Colon (tissue), 2 donors: Measurements from ENCODE around the gene POLA2.
"Not testable (repeated sequence)": the region's sequence is repeated elsewhere in the genome, so short reads cannot be mapped to it uniquely, and the experiment has no call there.

Source experiments
- FAIRE-seq: peaks from 2 replicates; lab custom pipeline; 2012; peaks lifted over from hg19 to GRCh38; lab: Jason Lieb, UNC
- donor health status: control.
- donor health status: control.

POLA2 gene, protein sequence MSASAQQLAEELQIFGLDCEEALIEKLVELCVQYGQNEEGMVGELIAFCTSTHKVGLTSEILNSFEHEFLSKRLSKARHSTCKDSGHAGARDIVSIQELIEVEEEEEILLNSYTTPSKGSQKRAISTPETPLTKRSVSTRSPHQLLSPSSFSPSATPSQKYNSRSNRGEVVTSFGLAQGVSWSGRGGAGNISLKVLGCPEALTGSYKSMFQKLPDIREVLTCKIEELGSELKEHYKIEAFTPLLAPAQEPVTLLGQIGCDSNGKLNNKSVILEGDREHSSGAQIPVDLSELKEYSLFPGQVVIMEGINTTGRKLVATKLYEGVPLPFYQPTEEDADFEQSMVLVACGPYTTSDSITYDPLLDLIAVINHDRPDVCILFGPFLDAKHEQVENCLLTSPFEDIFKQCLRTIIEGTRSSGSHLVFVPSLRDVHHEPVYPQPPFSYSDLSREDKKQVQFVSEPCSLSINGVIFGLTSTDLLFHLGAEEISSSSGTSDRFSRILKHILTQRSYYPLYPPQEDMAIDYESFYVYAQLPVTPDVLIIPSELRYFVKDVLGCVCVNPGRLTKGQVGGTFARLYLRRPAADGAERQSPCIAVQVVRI

DNA sequence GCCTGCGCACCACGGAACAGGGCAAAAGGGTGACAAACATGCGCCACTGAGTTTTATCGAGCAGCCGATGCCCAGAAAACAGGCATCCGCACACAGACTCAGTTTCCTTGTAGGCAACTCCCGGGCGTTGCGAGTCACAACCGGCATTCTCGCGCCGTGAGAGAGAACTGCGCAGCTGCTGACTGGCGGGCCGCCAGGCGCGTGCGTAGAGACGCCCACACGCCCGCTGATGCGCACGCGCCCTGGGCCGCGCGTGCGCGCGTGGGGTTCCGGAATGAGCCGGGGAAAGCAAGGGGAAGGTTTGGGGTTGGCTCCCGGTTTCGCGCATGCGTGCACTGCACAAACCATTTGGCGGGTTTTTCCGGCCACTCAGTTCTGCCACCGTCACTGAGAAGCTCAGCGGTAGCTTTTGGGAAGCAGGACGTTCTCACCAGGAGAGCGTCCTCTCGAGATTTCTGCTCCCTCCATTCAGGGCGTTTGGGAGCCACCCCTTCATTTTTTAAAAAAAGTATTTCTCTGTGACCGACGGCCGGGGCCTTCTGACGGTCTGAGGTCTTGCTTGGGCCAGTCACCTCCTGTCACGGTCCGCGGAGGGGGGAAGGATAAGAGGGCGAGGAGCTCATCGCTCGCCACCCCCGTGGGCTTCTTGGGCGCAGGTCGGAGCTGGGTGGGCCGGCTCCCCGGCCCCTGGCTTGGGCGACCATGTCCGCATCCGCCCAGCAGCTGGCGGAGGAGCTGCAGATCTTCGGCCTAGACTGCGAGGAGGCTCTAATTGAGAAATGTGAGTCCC is at the start of gene POLA2:
POLA2 (plus strand) TSS at position 372 of the 790 bp plus-strand sequence; CDS start at position 703, 331 bp downstream.
- FAIRE-seq: no peak

DNA sequence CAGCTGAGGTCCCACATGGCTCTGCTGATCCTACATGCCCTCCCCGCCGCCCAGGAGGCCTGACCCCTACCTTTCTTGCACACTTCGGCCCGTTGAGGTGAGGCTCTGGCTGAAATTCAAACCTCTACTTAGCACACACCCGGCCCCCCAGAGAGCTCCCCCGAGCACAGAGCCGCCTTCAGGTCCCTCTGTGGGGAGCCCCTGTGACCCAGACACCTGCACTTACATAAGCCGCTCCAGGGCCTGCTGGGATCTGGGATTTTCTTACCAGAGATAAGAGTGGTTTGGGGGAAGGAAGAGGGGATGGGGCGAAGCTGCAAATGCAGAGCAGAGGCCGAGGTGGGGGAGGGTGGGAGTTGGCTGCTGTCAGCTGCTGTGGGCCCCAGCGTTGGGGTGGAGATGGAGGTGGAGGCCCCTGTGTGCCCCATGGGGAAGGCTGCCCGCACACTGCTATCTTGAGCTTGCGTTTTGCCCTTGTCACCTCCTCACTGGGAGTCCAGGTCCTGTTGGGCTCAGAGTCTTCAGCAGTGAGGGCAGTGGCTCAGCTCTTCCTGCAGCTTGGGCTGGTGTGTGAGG is 49.4 kb upstream of the POLA2 start:
- FAIRE-seq: no peak

DNA sequence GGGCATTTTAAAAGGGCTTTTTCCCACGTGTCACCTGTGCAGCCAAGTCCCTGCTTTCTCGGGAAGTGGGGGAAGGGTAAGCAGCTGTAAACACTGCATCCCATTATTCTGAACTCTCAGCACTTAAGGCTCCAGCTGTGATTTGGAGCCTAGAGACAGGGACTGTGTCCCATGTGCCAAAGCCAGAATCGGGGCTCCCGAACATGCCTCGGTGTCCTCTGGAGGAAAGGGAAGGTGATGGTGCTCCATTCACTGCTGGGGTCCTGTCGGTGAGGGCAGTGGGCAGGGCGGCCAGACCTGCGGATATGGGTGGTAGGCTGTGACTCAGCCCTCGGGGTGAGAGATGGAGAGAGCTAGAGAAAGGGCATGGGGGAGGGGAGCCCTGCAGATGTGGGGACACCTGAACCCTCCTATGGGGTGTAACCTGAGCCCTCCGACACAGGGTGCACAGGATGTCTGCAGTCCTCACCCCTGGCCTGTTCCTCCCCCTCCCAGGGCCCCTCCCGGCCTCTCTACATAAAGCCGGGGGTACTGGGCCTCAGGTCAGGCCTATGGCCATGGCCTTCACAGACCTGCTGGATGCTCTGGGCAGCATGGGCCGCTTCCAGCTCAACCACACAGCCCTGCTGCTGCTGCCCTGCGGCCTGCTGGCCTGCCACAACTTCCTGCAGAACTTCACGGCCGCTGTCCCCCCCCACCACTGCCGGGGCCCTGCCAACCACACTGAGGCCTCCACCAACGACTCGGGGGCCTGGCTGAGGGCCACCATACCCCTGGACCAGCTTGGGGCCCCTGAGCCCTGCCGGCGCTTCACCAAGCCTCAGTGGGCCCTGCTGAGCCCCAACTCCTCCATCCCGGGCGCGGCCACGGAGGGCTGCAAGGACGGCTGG is 48.2 kb upstream of the POLA2 start:
- FAIRE-seq: no peak

DNA sequence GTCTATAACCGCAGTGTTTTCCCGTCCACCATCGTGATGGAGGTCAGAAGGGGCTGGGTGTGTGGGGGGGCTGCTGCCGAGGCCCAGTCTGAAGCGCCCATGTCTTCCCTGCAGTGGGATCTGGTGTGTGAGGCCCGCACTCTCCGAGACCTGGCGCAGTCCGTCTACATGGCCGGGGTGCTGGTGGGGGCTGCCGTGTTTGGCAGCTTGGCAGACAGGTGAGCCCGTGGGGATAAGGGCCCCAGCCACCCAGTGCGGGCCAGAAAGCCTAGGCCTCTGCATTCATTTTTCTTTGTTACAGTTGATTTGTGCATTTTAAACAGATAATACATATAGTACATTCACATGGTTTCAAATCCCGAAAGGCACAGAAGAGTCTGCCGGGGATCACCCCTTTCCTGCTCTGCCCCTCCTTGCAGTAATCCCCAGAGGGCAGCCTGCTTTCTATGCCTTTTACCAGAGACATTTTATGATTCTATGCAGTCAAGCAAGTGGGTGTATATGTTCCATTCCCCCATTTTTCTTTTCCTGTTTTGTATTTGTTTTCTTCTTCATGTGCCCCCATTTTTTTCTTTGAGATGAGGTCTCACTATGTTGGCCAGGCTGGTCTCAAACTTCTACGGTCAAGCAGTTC is 47.4 kb upstream of the POLA2 start:
- FAIRE-seq: no peak

DNA sequence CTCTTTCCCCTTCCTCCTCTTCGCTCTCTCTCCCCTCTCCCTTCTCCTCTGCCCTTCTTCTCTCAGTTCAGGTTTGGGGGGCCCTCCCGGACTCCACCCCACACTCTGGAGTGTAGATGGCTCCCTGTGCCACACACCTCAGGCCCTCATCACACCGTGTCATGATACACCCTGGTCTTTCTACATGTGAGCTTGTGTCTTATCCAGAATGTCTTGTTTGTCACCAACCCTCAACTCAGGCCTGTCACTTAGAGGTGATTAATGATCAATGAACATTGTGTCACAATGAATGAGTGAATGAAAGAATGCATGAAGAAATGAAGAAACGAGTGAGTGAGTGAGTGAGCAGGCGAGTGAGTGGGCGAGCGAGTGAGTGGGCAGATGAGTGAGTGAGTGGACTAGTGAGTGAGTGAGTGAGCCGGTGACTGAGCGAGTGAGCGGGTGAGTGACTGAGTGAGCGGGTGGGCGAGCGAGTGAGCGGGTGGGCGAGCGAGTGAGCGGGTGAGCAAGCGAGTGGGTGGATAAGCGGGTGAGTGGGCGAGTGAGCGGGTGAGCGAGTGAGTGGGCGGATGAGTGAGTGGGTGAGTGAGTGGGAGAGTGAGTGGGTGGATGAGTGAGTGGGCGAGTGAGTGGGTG is 46.2 kb upstream of the POLA2 start:
- FAIRE-seq: no peak

DNA sequence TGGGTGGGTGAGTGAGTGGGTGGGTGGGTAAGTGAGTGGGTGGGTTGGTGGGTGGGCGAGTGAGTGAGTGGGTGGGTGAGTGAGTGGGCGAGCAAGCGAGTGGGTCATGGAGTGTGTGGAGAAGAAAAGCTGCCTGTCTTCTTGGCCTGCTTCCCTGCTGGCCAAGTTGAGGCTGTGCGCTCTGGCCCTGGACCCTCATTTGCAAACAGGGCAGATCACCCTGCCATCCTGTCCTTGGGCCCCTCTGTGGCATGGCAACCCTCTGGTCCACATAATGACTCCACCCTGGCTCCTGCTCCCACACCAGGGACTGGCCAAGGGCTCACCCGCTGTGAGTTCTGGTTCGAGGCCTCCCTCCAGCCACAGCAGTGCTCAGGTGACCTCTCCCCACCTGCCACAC is 44.9 kb upstream of the POLA2 start:
- no peak for FAIRE-seq

DNA sequence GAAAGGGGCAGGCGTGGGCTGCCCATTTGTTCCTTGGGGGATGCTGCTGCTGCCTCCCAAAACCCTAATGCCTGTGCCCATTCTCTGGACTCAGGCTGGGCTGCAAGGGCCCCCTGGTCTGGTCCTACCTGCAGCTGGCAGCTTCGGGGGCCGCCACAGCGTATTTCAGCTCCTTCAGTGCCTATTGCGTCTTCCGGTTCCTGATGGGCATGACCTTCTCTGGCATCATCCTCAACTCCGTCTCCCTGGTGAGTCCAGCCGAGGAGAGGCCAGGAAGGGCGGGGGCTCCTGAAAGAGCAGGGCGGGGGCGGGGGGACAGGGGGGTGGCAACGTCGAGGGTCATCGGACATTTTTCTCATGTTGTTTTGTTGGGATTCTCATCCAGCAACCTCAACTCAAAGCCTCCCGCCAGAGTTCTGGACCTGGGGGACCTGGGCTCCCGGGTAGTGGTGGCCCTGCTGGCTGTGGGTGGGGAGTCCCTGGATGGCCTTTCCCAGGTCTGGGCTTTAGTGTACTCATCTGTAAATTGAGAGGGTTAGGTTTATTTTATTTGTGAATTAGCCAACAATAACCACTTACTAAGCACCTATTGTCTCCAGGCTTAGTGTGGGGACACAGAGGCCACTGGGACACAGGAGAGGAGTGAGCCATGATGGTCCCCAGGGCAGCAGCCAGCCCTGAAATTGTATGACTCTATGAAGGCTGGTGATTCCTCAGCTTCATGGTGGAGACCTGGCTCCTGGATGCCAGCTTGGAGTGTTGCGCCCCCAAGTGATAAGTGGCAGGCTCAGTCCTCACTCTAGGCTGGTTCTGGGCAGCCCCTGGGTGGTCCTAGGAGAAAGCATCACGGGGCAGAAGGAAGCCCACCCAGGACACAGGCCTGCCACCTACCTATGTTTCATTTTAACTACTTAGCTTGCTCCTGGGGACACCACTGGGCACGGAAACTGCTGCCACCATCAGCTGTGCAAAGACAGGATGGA is 44.0 kb upstream of the POLA2 start:
- no peak for FAIRE-seq

DNA sequence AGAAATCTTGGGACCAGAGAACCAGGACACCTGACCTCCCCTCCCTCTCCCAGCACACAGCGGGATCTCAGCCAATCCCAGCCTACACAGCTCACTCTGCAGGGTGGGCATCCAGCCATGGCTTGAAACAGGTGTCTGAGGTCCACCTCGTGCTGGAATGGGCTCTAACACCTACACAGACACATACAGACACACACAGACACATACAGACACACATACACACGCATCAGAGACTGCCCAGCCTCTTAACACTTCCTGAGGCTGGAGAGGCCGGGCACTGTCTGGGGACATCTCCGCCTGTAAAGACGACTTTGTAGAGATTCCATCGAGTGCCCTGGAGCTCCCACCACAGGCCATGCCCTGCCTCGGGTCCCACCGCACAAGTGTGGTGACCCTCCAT is 43.3 kb upstream of the POLA2 start:
- no peak for FAIRE-seq

DNA sequence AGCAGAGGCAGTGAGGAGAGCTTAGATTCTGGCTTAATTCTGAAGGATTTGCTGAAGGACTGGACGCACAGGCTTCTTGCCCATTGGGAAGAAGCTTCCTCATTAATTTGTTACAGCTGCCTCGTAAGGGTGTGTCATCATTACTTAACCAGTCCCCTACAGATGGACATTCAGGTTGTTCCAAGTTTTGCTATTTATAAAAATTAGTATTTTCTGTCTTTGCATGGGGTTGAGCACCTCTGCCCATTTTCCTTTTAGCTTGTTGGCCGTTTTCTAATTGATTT is 41.9 kb upstream of the POLA2 start:
- no peak for FAIRE-seq

DNA sequence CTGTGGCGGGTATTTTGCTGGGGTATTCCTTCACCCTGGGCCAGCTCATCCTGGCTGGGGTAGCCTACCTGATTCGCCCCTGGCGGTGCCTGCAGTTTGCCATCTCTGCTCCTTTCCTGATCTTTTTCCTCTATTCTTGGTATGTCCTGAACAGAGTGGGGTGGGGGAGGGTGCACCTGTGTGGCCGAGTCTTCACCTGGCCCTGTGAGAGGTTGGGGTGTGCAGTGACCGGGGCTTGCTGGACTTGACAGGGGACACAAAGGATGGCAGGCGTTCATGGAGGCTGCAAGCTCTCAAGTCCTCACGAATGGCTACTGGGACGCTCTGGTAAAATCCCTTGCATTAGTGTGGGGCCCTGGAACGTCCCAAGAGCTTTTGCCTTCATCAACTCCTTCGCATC is 40.7 kb upstream of the POLA2 start:
- FAIRE-seq: no peak

DNA sequence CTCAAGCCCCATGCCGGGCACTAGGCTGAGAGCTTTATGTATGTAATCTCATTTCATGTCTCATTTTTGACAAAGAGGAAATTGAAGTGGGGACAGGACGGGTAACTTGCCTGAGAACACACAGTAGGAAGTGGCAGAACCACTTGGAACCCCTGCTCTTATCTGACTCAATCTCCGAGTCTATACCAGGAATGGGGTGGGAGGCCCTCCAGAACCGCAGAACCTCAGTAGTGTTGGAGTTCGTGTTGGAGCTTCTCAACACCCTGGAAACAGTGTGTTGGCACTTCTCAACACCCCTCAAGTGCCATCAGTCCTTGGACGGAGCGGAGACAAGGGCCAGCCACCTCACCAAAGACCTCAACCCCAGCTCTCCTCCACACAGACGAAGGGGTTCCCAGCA is 38.8 kb upstream of the POLA2 start:
- no peak for FAIRE-seq

DNA sequence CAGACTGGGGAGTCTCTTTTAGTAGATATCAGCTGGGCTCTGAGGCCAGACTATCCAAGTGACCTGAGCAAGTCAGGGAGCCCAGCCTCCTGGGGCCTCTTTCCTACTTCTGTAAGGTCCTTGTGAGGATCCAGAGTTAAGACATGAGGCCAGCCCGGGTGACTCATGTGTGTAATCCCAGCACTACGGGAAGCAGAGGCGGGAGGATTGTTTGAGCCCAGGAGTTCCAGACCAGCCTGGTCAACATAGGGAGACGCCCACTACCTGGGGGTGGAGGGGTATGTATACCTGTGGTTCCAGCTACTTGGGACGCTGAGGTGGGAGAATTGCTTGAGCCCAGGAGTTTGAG is 36.9 kb upstream of the POLA2 start:
- FAIRE-seq: no peak

DNA sequence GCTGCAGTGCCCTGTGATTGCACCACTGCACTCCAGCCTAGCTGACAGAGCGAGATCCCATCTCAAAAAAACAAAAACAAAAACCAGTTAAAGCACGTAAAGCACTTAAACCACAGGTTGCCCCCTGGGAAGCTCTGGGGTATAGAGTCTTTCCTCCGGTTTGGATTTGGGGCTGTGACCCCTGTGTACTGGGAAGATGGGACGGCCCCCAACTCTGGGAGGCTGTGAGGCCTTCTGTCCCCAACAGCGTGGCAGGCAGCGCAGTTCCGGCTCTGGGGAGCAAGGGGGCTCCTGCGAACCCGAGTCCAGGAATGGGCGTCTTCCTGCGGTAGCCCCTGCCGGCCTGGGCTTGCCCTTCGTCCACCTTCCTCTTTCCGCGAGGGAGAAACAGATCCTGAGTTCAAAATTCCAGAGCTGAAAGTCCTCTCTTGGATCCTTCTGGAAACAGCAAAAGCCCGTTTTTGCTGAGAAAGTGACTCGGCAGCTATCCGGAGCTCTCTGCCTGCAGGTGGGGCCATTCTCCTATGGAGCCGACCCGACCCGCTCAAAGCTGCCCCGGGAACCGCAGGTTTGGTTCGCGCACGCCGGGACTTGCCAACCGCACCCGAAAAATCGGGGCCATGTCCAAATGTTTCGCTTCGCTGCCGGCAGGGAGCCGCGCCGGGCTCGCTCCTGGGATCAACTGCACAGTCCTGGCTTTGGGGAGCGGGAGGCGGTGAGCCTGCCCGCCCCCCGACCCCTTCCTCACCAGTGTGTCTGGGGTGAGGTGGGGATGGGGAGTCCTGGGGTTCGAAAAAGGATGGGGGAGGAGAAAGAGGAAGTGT is 36.3 kb upstream of the POLA2 start:
- FAIRE-seq: no peak

DNA sequence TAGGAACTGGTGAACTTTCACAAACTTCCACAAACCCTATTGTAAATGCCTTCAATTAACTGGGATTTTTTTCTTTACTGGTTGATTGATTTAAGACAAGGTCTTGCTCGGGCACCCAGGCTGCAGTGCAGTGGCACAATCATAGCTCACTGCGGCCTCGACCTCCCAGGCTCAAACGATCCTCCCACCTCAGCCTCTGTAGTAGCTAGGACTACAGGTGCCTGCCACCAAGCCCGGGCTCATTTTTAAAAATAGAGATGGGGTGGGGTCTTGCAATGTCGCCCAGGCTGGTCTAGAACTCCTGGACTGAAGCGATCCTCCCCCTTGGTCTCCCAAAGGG is 35.7 kb upstream of the POLA2 start:
- no peak for FAIRE-seq

DNA sequence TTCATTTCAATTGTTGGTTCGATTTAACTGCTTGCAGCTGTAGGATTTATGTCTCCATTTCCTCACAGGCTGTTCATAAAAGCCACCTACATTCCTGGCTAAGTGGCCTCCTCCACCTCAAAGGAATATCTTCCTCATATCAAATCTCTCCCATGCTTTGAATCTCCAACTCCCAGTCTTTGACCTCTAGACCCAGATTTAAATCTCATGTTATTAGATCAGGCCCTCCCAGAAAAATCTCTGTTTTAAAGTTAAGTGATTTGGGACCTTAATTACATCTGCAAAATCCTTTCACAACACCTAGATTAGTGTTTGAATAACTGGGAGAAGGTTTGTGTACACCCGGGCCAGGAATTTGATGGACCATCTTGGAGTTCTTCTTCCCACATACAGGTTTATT is 33.9 kb upstream of the POLA2 start:
- no peak for FAIRE-seq

DNA sequence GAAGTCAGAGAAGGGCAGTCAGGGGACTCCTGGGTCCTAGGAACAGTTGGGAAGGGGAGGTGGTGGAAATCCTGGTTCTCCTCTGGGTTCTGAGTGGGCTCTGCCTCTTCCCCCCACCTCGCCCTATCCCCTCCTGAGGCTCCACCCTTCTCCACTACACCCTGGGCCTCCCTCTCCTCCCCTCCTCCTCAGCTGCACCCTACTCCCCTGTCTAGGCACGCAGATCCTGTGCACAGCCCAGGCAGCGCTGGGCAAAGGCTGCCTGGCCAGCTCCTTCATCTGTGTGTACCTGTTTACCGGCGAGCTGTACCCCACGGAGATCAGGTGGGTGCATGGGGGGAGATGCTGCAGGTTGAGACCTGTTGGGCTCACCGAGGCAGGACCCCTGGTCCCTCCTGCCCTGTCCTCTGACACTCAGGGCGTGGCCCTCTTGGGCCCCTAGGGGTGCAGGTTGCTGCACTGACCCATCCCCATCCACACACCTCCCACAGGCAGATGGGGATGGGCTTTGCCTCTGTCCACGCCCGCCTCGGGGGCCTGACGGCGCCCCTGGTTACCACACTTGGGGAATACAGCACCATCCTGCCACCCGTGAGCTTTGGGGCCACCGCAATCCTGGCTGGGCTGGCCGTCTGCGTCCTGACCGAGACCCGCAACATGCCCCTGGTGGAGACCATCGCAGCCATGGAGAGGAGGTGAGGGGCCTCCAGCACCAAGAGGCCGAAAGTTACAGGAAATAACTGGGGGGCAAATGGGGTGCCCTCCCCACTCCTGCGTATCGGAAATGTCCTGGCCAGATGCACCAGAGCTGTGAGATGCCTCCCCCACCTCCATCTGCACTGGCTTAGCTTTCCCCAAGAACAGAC is 25.3 kb upstream of the POLA2 start:
- no peak for FAIRE-seq

DNA sequence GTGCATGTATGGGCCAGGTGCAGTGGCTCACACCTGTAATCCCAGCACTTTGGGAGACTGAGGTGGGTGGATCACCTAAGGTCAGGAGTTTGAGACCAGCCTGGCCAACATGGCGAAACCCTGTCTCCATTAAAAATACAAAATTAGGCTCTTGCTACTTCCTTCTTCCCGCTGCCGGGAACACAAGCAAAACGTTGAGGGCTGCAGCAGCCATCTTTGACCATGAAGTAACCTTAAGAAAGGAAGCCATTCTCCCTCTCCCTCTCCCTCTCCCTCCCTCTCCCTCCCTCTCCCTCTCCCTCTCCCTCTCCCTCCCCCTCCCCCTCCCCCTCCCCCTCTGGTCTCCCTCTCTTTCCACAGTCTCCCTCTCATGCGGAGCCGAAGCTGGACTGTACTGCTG is 23.5 kb upstream of the POLA2 start:
- not testable (repeated sequence) for FAIRE-seq

DNA sequence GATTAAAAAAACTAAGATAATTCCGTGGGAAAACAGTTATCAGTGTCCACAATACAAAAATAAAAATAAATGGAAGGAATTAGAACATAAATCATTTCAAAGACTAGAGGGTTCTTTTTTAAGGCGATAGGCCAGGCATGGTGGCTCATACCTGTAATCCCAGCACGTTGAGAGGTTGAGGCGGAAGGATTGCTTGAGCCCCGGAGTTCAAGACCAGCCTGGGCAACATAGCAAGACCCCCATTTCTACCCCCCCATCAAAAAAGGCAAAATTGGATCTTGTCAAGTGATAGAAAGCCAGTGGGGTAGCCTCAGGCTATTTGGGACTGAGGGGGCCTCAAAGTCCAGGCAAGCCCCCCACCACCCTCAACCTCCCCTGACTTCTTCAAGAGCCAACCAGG is 20.6 kb upstream of the POLA2 start:
- FAIRE-seq: no peak
